ENCODE measurements around the gene AKT2.

AKT2 gene

DNA sequence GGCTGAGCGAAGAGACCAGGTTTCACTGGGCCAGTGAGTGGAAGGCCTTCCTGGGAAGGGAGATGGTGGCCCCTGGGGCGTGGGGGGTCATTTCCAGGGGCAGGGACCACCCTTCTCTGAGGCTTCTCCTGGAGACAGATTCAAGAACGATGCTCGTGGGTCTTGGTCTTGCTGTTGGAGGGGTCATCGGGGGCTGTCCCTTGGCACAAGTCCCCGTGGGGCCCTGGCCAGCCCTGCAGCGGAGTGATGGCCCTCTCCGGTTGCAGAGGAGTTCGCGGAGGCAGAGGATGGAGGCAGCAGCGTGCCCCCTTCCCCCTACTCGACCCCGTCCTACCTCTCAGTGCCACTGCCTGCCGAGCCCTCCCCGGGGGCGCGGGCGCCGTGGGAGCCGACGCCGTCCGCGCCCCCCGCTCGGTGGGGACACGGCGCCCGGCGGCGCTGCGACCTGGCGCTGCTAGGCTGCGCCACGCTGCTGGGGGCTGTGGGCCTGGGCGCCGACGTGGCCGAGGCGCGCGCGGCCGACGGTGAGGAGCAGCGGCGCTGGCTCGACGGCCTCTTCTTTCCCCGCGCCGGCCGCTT lies 71.8 kb downstream of the AKT2 start:
- H3K4me3 ChIP-seq (ENCODE audit: low read depth, low read length) = no peak overlapping the region
- TF ChIP-seq, protein P1, sequence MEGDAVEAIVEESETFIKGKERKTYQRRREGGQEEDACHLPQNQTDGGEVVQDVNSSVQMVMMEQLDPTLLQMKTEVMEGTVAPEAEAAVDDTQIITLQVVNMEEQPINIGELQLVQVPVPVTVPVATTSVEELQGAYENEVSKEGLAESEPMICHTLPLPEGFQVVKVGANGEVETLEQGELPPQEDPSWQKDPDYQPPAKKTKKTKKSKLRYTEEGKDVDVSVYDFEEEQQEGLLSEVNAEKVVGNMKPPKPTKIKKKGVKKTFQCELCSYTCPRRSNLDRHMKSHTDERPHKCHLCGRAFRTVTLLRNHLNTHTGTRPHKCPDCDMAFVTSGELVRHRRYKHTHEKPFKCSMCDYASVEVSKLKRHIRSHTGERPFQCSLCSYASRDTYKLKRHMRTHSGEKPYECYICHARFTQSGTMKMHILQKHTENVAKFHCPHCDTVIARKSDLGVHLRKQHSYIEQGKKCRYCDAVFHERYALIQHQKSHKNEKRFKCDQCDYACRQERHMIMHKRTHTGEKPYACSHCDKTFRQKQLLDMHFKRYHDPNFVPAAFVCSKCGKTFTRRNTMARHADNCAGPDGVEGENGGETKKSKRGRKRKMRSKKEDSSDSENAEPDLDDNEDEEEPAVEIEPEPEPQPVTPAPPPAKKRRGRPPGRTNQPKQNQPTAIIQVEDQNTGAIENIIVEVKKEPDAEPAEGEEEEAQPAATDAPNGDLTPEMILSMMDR (IDR thresholded peaks at IDR 0.05; ENCODE audit: borderline replicate concordance, insufficient read depth, low read depth, low read length) = no peak

DNA sequence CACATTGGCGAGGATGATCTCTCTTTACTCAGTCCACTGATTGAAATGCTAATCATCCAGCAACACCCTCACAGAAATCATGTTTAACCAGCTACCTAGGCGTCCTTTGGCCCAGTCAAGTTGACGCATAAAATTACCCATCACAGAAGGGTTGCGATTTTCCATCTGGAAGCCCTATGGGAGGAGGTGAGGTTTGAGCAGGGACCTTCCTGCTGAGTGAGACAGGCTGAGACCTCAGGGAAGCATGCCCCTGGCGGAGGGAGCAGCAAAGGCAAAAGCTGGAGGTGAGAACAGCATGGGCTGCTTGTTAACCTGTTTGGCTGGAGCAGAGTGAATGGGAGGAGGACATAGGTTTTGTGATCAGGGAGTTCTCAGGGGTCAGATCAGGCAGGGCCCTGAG lies 74.3 kb downstream of the AKT2 start:
- no peak overlapping the region for H3K4me3 ChIP-seq (ENCODE audit: low read depth, low read length)
- TF ChIP-seq, protein P1 (IDR thresholded peaks at IDR 0.05; ENCODE audit: borderline replicate concordance, insufficient read depth, low read depth, low read length) = no peak

DNA sequence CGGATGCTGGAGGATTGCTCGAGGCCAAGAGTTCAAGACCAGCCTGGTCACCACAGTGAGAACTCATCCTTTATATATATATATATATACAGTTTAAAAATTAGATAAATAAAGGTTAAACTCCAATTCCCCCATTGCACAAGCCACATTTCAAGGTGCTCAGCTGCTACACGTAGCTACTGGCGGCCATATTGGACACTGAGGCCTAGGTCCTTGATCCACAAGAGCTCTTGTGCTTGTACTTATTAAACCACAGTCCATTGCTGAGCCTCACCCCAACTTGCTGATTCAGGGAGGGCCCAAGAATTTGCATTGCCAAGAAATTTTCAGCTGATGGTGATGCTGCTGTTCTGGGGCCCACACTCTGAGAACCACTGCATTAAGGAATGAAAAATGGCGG lies 76.5 kb downstream of the AKT2 start:
- no peak overlapping the region for H3K4me3 ChIP-seq (ENCODE audit: low read depth, low read length)
- TF ChIP-seq, protein P1 (IDR thresholded peaks at IDR 0.05; ENCODE audit: borderline replicate concordance, insufficient read depth, low read depth, low read length) = no peak

DNA sequence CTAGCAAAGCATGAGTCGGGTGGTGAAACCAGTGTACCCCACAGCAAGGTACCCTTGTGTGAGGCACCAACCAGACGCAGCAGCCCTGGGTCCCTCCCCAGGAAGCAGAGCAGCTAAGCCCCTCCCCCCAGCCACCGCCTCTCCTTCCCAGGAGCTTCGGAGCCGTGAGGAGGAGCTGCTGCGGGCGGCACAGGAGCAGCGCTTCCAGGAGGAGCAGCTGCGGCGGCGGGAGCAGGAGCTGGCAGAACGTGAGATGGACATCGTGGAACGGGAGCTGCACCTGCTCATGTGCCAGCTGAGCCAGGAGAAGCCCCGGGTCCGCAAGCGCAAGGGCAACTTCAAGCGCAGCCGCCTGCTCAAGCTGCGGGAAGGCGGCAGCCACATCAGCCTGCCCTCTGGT lies 79.4 kb downstream of the AKT2 start:
- TF ChIP-seq, protein P1 (IDR thresholded peaks at IDR 0.05; ENCODE audit: borderline replicate concordance, insufficient read depth, low read depth, low read length) = no peak
- H3K4me3 ChIP-seq (ENCODE audit: low read depth, low read length) = no peak overlapping the region

DNA sequence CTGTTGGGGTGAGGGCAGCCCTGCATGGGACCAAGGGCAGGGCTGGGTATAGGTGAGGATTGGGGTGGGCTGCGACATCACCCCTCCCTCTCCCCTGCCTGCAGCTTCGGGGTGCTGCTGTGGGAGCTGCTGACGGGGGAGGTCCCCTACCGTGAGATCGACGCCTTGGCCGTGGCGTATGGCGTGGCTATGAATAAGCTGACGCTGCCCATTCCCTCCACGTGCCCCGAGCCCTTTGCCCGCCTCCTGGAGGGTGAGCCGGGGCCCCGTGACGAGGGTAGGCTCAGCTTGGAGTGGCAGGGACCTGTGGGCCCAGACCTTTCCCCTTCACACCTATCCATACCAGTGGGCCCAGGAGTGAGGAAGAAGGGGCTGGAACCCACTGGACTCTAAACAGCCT lies 80.8 kb downstream of the AKT2 start:
- TF ChIP-seq, protein P1 (IDR thresholded peaks at IDR 0.05; ENCODE audit: borderline replicate concordance, insufficient read depth, low read depth, low read length) = no peak
- H3K4me3 ChIP-seq (ENCODE audit: low read depth, low read length) = no peak overlapping the region

DNA sequence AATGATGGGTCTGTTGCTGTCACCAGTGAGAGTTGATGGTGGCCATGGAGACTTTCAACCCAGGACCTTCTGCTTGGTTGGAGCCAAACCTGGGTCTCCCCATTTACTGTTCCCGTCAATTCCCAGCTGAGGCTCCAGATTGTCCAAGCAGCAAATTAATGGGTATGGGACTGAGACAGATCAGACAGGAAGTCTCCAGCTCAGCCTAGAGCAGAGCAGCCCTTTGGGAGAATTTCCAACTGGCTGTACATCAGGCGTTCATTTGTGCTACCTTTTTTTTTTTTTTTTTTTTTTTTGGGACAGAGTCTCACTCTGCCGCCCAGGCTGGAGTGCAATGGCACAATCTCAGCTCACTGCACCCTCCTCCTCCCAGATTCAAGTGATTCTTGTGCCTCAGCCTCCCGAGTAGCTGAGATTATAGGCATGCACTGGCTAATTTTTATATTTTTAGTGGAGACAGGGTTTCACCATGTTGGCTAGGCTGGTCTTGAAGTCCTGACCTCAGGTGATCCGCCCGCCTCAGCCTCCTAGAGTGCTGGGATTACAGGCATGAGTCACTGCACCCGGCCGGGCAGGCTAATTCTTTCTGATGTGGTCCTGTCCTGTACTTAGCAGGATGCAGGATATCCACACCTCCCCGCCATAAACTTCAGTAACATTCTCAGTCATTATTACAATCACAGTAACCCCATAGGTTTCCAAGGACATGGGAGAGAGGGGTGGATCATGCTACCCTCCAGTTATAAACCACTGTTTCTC lies 84.6 kb downstream of the AKT2 start:
- TF ChIP-seq, protein P1 (IDR thresholded peaks at IDR 0.05; ENCODE audit: borderline replicate concordance, insufficient read depth, low read depth, low read length) = no peak
- no peak overlapping the region for H3K4me3 ChIP-seq (ENCODE audit: low read depth, low read length)
